Panc1 (cell line): Measurements from ENCODE around the gene TADA1.

Experiments used
- TF ChIP-seq, protein P1 (sequence below): fragments of 450-650 bp; IDR thresholded peaks from 2 replicates; pipeline ENCODE4 v1.5.1; 2017; ENCODE audit warnings: mild to moderate bottlenecking
- TF ChIP-seq, protein P2 (sequence below), 2 experiments: IDR thresholded peaks; 2 replicates each; pipeline ENCODE4 v1.6.1; 2011 to 2012; ENCODE audit warnings: low read depth in 2 of 2, control low read depth in 1 of 2, low read length in 1 of 2, mild to moderate bottlenecking in 1 of 2, moderate library complexity in 1 of 2; ENCODE audit not compliant: insufficient read depth in 1 of 2

DNA sequence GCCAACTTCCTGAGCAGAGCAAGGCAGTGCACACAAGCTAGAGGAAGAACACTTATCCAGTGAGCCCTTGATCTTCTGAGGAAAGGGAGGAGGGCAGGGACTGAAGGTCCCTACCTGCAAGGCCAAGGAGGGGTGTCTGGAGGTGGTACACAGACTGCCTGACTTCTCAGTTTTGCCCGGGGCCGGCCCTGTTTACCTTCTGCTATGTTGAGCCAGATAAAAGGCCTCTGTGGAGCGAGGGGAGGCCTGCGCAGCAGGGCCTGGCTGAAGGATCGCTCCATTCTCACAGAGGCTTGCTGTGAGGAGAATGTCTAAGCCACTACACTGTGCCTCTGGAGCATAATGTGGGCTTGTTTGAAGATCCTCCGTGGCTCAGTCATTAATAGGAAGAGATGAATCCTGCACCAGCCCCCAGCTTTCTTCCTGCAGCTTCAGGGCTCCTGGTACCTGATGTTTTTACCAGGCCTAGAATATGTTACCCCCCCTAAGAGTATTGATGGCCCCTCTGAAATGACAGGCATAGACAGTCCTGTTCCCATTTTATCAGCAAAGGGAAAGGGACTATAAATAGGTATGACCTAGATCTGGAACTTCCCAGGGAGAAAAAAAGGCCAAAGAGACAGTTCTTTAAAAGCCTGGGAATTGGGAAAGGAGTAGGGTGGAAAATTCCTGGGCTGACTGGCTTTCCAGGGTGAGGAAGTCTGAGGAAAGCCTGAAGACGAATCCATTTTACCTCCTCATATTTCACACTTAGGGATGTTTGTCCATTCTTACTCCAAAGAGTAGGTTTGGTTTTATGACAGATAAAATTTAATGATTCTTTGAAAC is 32.1 kb downstream of the TADA1 start:
- TF ChIP-seq, protein P1, sequence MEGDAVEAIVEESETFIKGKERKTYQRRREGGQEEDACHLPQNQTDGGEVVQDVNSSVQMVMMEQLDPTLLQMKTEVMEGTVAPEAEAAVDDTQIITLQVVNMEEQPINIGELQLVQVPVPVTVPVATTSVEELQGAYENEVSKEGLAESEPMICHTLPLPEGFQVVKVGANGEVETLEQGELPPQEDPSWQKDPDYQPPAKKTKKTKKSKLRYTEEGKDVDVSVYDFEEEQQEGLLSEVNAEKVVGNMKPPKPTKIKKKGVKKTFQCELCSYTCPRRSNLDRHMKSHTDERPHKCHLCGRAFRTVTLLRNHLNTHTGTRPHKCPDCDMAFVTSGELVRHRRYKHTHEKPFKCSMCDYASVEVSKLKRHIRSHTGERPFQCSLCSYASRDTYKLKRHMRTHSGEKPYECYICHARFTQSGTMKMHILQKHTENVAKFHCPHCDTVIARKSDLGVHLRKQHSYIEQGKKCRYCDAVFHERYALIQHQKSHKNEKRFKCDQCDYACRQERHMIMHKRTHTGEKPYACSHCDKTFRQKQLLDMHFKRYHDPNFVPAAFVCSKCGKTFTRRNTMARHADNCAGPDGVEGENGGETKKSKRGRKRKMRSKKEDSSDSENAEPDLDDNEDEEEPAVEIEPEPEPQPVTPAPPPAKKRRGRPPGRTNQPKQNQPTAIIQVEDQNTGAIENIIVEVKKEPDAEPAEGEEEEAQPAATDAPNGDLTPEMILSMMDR, result no peak
- TF ChIP-seq, protein P2, sequence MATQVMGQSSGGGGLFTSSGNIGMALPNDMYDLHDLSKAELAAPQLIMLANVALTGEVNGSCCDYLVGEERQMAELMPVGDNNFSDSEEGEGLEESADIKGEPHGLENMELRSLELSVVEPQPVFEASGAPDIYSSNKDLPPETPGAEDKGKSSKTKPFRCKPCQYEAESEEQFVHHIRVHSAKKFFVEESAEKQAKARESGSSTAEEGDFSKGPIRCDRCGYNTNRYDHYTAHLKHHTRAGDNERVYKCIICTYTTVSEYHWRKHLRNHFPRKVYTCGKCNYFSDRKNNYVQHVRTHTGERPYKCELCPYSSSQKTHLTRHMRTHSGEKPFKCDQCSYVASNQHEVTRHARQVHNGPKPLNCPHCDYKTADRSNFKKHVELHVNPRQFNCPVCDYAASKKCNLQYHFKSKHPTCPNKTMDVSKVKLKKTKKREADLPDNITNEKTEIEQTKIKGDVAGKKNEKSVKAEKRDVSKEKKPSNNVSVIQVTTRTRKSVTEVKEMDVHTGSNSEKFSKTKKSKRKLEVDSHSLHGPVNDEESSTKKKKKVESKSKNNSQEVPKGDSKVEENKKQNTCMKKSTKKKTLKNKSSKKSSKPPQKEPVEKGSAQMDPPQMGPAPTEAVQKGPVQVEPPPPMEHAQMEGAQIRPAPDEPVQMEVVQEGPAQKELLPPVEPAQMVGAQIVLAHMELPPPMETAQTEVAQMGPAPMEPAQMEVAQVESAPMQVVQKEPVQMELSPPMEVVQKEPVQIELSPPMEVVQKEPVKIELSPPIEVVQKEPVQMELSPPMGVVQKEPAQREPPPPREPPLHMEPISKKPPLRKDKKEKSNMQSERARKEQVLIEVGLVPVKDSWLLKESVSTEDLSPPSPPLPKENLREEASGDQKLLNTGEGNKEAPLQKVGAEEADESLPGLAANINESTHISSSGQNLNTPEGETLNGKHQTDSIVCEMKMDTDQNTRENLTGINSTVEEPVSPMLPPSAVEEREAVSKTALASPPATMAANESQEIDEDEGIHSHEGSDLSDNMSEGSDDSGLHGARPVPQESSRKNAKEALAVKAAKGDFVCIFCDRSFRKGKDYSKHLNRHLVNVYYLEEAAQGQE (IDR thresholded peaks at IDR 0.05; ENCODE audit: insufficient read depth in 1 of 2, low read depth in 2 of 2, low read length in 1 of 2), result no peak
